Measurements from ENCODE around the gene BRD1.

BRD1 gene

DNA sequence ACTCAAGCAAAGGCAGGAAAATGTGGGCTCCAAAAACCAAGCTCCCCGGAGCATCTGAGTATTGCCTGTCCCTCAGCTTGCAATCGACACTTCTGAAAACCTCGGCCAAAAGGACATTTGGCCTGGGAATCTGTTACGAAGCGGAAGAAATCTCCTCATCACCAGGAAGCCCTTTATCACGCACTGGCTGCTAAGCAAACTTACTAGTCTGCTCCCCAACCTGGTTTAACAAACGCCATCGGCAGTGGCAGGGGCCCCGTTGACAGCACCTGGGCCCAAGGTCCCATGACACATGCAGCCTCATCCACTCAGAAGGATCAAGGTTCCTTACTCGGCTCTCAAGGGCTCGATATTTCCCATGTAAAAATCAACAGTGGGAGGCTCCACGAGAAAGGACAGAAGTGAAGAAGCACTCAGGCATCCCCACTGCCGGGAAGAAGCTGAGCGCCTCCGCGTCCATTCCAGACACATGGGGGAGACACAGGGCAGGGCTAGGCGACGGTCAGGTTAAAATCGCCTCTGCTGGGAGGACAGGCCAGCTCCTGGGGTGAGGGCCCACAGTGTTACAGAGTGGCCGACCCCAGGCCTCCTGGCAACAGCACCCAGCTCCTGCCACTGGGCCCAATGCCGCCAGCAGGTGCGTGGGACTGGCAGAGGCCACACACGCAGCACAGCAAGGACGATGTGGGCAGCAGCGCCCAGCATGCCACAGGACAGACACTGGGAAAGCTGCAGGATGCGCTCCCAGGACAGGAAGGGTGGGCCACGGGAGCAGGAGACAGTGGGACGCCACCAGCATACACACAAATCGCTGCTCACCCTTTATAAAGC lies 27.1 kb downstream of the BRD1 start:
- no peak for DNase-seq

DNA sequence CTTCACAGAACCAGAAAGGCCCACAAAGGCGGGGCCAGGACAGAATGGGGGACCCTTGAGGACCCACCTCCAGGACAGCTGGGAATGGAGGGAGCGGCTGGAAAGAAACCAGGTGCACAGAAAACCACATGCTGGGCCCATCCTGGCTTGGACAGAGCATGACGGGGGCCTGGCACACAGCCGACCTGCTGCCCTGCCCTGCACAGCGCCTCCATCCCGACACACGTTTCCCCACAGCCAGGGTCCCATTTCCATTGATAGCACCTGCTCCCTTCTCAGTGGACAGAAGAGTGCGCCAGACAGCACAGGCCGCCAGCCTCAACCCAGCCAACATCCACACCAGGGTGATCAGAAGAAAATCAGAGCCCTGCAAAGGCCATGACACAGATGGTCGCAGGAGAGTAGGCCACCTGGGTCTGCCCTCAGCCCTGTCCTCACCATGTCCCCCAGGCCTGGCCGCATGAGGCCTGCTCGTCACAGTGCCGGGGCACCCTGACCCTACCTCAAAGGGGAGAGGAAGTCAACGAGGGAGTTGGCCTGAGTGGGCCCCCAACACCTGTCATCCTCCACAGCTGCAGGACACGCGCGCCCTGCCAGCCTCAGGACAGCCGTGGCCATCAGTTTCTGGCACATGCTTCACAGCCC lies 28.1 kb downstream of the BRD1 start:
- no peak for DNase-seq

DNA sequence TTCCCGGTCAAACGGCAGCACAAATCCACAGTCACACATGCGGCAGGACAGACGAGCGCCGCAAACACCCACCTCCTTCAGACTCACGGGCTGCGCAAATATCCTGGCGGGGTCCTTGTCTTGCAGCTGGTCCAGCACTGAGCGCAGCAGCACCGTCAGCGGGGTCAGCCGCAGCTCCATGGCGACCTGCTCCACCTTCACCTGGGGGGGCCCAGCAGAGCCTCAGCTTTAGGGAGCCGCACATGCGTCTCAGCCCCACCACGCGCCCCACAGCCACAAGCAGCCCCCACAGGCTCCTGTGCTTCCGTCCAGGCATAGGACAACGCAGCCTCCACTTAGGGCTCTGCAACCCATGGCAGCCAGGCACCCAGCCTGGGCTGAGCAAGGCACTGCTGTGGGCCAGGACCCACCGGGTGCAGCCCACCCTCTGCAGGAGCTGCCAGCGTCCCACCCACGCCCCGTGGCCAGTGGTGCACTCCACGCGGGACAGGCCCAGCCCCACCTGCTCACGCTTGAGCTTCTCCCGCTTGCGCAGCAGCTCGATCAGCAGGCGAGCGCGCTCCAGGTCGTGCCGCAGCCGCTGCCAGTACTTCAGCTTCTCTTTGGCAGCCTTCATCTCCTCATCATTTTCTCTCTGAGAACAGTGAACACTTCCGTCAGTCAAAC lies 29.1 kb downstream of the BRD1 start:
- no peak for DNase-seq

- no peak for DNase-seq
Measured at GRCh38 chr22:49797706-49798105, 30.0 kb downstream of the BRD1 start.

DNA sequence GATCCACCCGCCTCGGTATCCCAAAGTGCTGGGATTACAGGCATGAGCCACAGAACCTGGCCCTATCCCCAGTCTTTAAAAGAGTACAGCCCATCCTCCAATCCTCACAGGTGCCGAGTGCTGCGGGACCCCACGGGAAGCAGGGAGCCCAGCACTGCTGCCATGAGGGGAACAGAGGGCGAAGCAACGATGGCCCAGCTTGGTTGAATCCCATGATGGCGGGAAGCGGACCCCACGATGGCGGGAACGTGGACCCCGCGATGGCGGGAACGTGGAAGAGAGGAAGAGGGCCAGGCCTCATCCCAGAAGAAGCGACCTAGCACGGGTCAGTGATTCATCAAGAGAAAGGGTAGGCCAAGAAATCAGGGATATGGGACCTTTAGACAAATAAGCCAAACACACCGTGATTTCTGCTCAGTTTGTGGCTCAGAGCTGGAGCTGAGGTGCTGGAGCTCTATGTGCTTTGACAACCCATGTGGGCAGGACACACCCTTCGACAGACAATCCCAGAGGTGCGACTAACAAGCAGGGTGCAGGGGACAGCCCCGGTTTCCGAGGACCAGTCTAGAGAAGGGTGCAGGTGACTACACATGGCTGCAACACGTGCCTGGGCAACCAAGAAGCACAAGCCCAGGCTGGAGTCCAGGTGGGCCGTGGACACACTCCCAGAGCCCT lies 30.9 kb downstream of the BRD1 start:
- no peak for DNase-seq

DNA sequence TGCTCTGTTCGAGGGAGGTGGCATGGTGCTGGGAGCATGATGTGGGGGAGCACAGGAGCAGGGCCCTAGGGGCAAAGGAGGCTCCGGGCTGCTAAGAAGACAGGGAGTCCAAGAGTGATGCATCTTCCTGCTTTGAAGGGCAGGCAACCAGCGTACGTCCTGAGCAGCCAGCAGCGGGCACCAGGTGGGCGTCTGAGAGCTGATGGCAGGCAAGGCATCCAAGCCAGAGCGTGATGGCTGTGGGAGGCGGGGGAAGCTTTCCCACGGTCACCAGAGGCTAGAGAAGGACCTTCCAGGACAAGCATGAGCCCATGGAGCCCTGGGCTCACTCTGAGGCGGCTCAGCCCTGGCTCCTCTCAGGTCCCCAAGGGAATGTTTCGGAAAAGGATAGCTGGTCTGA lies 32.2 kb downstream of the BRD1 start:
- DNase-seq: no peak

- no peak for DNase-seq
Measured at GRCh38 chr22:49793871-49794270, 33.8 kb downstream of the BRD1 start.

- DNase-seq: no peak
Measured at GRCh38 chr22:49793296-49793695, 34.4 kb downstream of the BRD1 start.

GRCh38 chr22:49792107-49792506 lies 35.6 kb downstream of the BRD1 start:
- DNase-seq: no peak

- DNase-seq: no peak
Measured at GRCh38 chr22:49791682-49792081, 36.0 kb downstream of the BRD1 start.

DNA sequence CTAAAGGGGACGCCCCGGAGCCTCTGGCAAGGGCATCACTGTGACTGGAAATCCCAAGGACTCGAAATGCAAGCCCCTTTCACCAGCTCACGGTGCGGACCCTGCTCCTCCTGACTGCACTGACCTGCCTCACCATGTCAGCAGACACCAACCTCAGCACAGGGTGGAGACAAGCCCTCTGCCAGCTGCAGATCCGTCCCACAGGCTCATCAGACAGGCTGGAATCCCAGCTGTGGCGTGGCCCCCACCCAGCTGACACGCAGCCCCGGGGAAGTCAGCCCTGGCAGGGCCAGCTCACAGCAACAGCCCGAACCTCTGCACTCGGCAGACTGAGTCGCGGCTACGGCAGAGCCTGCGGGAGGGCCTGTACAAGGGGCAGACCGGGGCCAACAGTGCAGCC lies 36.8 kb downstream of the BRD1 start:
- DNase-seq: no peak

DNA sequence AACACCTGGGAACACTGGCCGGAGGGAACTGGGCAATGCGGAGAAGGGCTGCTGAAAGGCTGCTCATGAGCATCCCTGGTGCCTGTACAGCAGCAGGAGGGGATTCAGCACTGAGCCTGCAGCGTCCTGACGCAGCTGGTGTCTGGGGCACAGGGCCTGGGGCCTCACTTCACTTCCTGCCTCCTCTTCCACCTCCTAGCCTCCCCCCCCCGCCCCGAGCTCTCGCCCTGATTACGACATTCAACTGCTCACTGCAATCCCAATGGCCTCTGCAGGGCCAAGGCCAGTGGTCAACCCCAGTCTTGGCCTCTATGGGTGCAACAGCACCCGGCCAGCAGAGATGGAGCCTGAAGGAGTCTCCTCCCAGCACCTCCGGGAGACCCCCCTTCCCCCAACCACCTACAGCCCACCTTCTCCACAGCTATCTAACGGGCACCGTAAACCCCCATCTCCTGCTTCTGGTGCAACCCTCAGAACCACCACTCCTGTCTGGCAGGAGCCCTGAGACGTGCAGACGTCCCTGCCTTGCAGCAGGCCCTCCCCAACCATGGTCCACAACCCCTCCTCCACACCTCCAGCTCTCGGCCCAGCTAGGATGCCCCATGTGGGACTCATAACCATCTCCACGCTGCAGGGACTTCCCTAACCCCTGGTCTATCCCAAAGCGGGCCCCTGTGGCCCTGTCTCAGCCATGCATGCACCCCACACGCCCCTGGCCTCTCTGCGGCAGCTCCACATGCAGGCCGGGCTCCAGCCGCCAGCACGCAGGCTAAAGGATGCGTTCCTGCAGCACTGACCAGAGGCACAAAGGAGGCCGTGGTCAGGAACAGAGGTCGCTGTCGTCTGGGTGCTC lies 38.2 kb downstream of the BRD1 start:
- no peak for DNase-seq

DNA sequence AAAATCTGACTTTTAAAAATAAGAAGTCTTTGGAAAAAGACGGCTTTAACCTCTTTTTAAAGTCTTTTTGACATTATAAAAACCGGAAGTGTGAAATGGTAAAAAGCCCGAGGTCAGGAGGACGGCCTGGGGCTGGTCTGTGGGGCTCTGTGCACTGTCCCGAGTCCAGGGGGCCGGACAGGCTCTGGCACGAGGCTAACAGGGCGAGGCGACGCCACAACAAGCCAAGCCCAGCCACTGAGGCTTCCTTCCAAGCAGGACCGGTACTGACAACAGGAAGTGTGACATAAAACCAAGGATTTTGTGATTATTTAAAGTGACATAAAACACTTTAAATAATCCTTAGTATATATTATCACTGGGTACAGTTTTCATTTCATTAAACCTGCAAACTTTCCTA lies 39.2 kb downstream of the BRD1 start:
- no peak for DNase-seq

DNA sequence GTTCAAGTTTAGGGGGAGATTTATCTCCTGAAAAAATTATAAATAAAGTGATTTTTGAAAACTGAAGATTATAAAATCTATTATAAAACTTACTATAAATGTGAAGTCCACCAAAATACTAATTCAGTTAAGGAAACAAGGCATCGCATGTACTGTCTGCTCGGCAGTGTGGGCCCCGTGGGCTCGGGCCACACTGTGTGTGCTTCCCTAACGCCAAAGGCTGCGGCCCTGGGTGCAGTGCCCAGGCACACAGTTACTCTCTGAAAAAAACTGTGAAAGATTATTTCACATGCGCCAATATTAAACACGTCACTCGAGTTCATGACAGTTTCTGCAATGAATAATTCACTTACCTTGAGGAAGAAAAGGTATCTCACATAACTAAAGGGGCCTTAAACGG lies 39.8 kb downstream of the BRD1 start:
- DNase-seq: no peak

DNA sequence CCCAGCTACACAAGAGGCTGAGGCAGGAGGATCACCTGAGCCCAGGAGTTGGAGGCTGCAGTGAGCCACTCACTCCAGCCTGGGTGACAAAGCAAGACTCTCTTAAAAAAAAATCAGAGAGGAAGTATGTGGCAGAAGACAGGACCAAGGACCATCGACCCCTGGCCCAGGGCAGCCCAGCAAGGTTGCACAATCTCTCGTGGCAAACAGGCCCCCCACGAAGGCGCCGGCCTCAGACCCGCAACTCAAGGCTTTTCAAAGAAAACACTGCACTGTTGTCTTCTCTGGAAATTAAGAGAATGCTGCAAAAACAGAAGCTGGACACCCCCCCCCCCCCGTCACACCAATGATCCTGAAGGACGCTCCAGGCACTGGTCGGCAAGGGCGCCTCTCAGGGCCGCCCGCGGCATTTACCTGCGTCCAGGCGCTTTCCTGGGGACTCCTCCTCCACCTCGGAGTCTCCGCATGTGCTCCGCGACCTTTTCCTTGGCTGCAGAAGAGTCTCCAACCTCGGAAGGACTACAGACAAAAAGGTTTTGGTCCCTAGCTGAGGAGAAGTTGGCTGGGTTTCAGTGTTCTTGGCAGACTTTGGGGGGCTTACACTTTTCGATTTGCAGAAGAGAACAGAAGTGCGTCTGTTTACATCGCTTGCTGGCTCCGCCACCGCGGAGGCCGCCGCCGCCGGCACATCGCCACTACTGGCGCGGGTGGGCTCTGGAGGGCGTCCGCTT lies 40.5 kb downstream of the BRD1 start:
- DNase-seq: no peak

GRCh38 chr22:49785841-49786471 lies 41.7 kb downstream of the BRD1 start:
- no peak for DNase-seq

- DNase-seq: no peak
Measured at GRCh38 chr22:49785046-49785521, 42.6 kb downstream of the BRD1 start.

DNA sequence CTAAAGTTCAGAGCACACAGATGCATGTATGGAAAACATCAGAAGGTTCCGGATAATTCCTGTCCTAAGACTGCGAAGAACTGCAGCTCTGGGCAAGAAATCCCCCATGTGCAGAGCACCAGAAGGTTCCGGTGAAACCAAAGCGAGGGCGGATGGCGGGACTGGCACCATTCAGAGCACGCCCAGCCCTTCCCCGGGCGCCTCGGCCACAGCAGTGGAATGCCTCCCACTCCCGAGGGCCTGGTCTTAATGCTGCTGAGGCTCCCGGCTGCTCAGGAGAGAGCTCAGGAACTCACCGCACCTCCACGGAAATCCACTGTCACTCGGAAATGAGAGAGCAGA lies 43.1 kb downstream of the BRD1 start:
- DNase-seq: no peak

GRCh38 chr22:49783926-49784629 lies 43.6 kb downstream of the BRD1 start:
- no peak for DNase-seq

DNA sequence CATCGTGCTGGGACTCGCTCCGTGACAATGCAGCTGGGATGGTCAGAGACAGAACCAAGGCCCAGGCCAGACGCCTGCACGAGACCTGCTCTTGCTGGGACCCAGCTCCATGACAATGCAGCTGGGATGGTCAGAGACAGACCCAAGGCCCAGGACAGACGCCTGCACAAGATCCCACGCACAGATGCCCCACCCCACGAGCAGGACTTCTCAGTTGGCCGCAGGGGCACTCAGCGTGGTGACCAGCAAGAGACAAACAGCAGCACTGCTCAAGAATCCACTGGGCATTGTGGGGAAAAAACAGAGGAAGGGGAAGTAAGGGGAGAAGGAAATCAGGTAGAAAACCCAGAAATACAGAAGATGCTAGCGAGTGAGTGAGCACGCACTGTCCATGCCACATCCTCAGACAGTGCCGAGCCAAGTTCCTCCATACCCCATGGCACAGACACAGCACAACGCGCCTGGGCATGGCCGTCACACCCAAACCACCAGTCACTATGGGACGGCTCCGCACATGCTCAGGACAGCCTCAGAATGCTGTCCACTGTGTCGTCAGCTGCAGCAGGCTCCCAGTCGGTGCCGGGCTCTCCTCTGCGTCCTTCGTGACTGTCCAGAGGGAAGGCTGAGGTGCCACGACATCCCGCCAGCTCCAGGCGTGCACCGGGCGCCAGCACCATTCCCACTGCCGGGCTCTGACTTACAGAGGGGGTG lies 44.5 kb downstream of the BRD1 start:
- no peak for DNase-seq
